ENCODE data around the gene ZDHHC19.
"Not testable (repeated sequence)": the region's sequence is repeated elsewhere in the genome, so short reads cannot be mapped to it uniquely, and the experiment has no call there.

The ZDHHC19 gene

GRCh38 chr3:196225086-196225485 lies 13.9 kb upstream of the ZDHHC19 start:
- DNase-seq (ENCODE audit: low read depth in 2 of 2): no peak

DNA sequence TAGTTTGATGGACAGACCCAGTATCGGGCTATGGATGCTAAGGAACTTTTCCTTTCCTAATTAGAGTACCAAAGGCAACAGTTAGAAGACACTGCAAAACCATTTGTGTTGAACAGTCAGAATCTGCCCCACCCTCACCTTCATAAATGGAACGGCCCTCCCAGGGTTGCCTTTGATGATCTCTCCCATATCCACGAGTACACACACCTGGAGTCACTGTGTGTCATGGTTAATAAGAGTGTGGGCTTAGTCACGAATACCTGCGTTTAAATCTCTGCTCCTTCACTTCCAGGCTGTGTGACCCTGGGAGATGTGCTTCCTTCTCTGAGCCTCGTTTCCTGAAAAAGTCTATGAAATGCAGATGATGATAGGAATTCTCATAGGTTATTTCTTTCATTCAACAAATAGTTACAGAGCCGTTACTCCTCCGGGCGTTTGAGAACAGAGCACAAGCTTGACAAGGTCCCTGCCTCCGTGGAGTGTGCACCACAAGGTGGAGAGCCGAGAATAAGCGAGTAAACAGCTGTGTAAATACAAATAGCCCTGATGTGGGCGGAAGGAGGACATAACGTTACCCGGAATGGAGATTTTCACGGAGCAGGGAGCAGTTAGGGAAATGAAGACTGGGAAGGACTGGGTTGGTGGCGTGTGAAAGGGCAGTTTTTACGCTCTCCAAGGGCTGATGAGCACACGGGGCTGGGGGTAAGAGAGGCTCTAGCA lies 11.8 kb upstream of the ZDHHC19 start:
- DNase-seq (ENCODE audit: low read depth in 2 of 2): no peak

DNA sequence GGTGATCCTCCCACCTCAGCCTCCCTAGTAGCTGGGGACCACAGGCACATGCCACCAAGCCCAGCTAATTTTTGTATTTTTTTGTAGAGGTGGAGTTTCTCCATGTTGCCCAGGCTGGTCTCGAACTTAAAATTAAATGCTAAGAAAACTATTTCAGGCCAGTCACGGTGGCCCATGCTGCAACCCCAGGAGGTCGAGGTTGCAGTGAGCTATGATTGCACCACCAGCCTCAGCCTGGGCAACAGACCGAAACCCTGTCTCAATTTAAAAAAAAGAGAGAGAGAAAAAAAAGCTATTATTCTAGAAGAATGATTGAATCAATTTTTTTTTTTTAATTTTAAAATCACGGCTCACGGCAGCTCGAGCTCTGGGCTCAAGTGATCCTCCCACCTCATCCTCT lies 9.8 kb upstream of the ZDHHC19 start:
- no peak for DNase-seq (ENCODE audit: low read depth in 2 of 2)

- DNase-seq (ENCODE audit: low read depth in 2 of 2): no peak
Measured at GRCh38 chr3:196220587-196220986, 9.4 kb upstream of the ZDHHC19 start.

GRCh38 chr3:196219970-196220311 lies 8.7 kb upstream of the ZDHHC19 start:
- no peak for DNase-seq (ENCODE audit: low read depth in 2 of 2)

- DNase-seq (ENCODE audit: low read depth in 2 of 2): peak; percentile 15 to 28
Measured at GRCh38 chr3:196219194-196219969, 8.2 kb upstream of the ZDHHC19 start.

GRCh38 chr3:196218155-196218712 lies 7.0 kb upstream of the ZDHHC19 start:
- no peak for DNase-seq (ENCODE audit: low read depth in 2 of 2)

- no peak for DNase-seq (ENCODE audit: low read depth in 2 of 2)
Measured at GRCh38 chr3:196217307-196218154, 6.3 kb upstream of the ZDHHC19 start.

GRCh38 chr3:196216681-196217211 lies 5.5 kb upstream of the ZDHHC19 start:
- no peak for DNase-seq (ENCODE audit: low read depth in 2 of 2)

DNA sequence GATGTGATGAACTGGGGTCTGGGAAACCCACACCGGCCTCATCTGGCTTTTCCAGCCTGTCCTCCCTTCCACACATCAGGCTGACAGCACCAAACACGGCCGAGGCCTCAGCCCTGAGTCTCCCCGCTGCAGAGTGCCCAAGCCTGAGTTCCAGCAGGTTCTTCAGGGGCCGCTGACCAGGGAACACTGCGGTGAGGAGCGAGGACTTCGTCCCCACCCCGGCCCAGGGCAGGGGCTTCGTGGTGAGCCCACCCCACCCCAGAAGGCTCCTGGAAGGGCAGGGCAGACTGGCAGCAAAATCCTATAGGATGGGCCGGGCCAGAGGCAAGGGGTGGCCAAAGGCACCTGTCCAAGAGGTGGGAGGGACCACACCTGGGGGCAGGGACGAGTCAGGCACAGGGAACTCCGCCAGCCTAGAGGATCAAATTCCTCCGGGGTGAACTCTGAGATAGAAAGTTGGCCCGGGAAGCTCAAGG lies 4.9 kb upstream of the ZDHHC19 start, which contains the start of gene SLC51A:
SLC51A (plus strand) TSS at position 446 of the 476 bp plus-strand sequence. CDS start 179 bp downstream, outside the sequence.
- no peak for DNase-seq (ENCODE audit: low read depth in 2 of 2)

- no peak for DNase-seq (ENCODE audit: low read depth in 2 of 2)
Measured at GRCh38 chr3:196215493-196216020, 4.4 kb upstream of the ZDHHC19 start.

DNA sequence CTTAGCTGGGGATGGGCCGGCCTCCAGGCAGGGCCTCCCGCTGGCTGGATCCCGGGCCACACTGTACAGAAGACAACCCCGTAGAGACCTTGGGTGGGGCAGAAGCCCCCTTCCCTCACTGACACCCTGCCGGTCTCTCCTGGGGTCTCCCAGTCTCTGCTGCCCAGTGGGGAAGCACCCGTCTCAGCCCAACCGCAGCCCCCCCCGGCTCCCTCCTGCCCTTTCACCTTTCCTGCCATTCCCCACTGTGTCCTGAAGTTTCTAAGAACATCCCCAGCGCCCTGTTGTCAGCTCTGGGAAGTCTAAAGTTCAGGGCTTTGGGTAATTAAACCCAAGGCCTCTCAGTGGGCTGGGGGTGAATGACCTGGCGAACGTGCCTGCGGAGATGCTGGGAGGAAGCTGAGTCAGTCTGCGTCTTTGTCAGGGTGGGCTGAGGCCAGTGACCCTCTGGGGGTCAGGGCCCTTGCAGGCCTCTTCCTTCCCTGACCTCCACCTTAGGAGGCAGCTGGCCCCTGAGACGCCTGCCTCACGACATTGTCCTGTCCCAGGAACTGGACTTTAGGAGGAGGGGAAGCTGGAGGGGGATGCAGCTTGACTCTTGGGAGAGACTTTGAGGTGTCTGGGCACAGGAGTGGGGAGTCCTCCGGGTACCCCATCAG lies 3.7 kb upstream of the ZDHHC19 start:
- no peak for DNase-seq (ENCODE audit: low read depth in 2 of 2)

DNA sequence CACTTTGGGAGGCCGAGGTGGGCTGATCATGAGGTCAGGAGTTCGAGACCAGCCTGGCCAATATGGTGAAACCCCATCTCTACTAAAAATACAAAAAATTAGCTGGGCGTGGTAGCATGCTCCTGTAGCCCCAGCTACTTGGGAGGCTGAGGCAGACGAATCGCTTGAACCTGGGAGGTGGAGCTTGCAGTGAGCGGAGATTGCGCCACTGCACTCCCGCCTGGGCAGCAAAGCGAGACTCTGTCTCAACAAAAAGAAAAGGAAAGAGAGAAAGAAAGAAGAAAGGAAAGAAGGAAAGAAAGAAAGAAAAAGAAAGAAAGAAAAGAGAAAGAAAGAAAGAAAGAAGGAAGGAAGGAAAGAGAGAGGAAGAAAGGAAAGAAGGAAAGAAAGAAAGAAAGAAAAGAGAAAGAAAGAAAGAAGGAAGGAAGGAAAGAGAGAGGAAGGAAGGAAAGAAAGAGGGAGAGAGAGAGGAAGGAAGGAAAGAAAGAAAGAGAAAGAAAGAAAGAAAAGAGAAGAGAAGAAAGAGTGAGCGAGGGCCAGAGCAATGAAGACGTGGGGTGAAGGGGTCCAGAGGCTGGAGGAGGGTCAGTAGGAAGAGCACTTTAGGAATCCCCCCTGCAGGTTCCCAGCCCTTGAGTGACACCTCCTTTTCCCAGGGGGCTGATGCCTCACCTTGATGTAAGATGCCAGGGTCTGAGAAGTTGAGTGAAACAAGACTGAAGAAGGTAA lies 1.1 kb downstream of the ZDHHC19 start:
- DNase-seq (ENCODE audit: low read depth in 2 of 2): not testable (repeated sequence)

DNA sequence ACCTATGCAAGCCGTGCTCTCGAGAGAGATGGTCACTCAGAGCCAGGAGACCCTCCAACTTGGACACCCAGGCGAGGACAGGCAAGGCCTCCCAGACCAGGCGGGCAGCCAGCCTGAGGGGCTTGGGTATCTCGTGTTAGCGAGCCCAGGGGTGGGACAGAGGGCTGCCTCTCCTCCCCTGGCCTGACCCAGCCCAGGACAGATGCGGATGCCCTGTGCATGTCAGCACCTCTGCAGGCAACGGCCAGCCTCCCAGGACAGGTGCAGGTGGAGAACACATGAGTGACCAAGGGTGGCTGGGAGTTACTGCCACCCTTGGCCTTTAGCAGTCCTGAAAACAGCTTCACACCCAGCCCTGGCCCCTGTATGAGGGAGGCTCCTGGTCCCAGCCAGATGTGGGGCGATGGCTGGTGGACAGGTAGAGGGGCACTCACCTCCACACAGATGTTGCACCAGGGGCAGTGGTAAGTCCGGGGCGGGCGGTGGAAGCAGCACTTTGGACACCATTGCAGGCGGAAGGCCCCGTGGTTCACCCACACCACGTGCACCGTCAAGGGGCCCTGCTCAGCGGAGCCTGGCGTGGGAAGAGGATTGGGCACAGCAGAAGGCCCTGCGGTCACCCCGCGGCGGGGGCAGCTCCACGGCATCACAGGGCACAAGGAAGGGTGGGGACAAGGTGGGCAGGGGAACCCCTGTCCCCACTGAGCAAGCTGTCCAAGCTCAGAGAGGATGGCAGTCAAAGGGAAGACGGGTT lies 2.1 kb downstream of the ZDHHC19 start:
- DNase-seq (ENCODE audit: low read depth in 2 of 2): no peak

DNA sequence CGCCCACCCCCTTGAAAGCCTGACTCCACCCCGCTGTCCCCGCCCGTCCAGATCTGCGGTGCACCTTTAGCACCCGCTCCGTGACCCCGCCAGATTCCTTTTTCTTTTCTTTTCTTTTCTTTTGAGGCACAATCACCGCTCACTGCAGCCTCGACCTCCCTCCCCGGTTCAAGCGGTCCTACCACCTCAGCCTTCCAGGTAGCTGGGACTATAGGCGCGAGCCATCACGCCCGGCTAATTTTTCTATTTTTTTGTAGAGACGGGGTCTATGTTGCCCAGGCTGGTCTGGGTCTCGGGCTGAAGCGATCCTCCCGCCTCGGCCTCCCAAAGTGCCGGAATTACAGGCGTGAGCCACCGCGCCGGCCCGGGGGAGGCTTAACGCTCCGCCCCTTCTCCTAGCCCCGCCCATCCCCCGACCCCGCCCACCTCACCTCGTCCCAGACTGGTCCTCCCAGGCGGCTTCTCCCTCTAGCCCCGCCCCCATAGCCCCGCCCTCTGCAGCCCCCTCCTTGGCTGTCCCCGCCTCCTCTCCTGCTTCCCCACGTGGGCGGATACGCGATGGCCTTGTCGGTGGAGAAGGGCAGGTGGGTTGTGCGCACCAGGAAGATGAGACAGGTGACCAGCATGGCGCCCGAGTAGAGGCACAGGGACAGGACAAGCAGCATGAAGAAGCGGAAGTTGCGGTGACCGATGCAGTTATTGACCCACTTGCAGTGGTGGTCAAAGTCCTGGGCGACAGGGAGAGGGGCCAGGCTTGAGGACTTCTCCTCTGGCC lies 3.2 kb downstream of the ZDHHC19 start:
- peak in 1 of 2 donors; percentile 27 for DNase-seq (ENCODE audit: low read depth in 2 of 2)

DNA sequence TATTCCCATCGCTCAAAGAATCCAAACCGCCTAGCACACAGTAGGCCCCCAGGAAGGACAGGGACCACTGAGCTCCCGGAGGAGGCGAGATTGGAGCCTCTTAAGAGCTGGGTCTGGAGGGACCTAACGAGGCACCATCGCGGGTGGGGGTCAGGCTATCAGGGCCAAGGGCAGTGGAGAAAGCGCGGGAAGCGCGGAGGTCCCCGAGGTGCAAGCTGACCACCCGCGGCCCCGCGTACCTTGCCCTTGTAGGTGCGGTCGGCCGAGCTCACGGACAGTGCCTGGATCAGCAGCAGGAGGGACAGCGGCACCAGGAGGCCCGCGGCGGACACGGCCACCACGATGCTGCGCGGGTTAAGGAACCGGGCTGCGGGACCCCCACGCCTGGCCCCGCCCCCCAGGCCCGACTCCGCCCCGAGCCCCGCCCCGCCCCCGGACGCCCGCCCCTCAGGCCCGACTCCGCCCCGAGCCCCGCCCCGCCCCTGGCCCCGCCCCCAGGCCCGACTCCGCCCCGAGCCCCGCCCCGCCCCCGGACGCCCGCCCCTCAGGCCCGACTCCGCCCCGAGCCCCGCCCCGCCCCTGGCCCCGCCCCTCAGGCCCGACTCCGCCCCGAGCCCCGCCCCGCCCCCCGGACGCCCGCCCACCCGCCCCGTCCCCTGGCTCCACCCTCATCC lies 3.9 kb downstream of the ZDHHC19 start:
- DNase-seq (ENCODE audit: low read depth in 2 of 2): no peak

DNA sequence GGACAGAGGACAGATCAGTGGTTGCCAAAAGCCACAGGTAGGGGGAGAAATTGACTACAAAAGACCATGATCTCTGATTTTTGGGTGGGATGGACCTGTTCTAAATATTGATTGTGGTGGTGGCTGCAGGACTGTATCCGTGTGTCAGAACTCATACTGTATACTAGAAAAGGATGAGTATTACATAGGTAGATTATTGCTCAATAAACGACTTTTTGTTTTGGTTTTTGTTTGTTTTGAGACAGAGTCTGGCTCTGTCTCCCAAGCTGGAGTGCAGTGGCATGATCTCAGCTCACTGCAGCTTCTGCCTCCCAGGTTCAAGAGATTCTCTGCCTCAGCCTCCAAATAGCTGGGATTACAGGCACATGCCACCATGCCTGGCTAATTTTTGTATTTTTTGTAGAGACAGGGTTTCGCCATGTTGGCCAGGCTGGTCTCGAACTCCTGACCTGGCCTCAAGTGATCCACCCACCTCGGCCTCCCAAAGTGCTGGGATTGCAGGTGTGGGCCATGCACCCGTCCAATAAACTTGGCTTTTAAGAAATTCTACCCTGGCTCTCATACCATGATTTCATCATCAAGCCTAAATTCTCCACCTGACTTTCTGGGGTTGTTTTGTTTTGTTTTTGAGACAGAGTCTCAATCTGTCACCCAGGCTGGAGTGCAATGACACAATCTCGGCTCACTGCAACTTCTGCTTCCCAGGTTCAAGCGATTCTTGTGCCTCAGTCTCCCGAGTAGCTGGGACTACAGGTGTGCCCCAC lies 5.6 kb downstream of the ZDHHC19 start:
- DNase-seq (ENCODE audit: low read depth in 2 of 2): not testable (repeated sequence)

Measured in activated CD8-positive, alpha-beta memory T cell treated with anti-CD3 and anti-CD28 coated beads for 4 hours (primary cell).